Neural cell (in vitro differentiated cells): ENCODE results near the gene PLXNA4. TPM values are rescaled to one million over a fixed set of nuclear protein-coding genes. Genes with fewer than 3 reads are reported as not detected.

Experiments used
- H2AFZ ChIP-seq: fragments of 200-600, 300-800 bp; sonication (generic), shearing (Covaris generic); 2 replicates; pipeline ENCODE4 v1.6.0; 2014; ENCODE audit warnings: low read depth, mild to moderate bottlenecking, antibody characterized with exemption, low read length, moderate library complexity
- H3F3A ChIP-seq: fragments of 200-600 bp; shearing (Covaris generic); 2 replicates; pipeline ENCODE4 v1.6.1; 2016; ENCODE audit warnings: mild to moderate bottlenecking, moderate library complexity, mixed read lengths, antibody characterized with exemption, low read length; ENCODE audit not compliant: insufficient read depth, poor library complexity, severe bottlenecking
- H3K27ac ChIP-seq: fragments of 200-600, 300-800 bp; sonication (generic), shearing (Covaris generic); 2 replicates; pipeline ENCODE4 v1.5.1; 2014; ENCODE audit warnings: mild to moderate bottlenecking, low read length, moderate library complexity
- H3K27me3 ChIP-seq: fragments of 300-800, 200-600 bp; sonication (generic), shearing (Covaris generic); 2 replicates; pipeline ENCODE4 v1.6.0; 2014; ENCODE audit warnings: mild to moderate bottlenecking, low read depth, low read length, moderate library complexity; ENCODE audit not compliant: insufficient read depth
- H3K36me3 ChIP-seq: fragments of 300-800, 200-600 bp; sonication (generic), shearing (Covaris generic); 2 replicates; pipeline ENCODE4 v1.5.1; 2014; ENCODE audit warnings: mild to moderate bottlenecking, antibody characterized with exemption, low read length, moderate library complexity; ENCODE audit not compliant: insufficient read depth
- H3K4me2 ChIP-seq: fragments of 300-800, 200-600 bp; sonication (generic), shearing (Covaris generic); 2 replicates; pipeline ENCODE4 v1.6.0; 2014; ENCODE audit warnings: mild to moderate bottlenecking, low read length
- H3K4me3 ChIP-seq: fragments of 300-800, 200-600 bp; sonication (generic), shearing (Covaris generic); 2 replicates; pipeline ENCODE4 v1.5.1; 2014; ENCODE audit warnings: mild to moderate bottlenecking, low read length, moderate library complexity
- H3K79me2 ChIP-seq: fragments of 200-600 bp; shearing (Covaris generic); replicated peaks from 2 replicates; pipeline ENCODE4 v1.6.0; 2014; ENCODE audit warnings: mild to moderate bottlenecking, low read length, moderate library complexity; ENCODE audit not compliant: insufficient read depth
- H3K9ac ChIP-seq: fragments of 300-800, 200-600 bp; sonication (generic), shearing (Covaris generic); 2 replicates; pipeline ENCODE4 v1.6.1; 2016; ENCODE audit warnings: mild to moderate bottlenecking, low read length, mixed read lengths
- H3K9me2 ChIP-seq: fragments of 200-600 bp; shearing (Covaris generic); 2 replicates; pipeline ENCODE4 v1.6.1; 2016; ENCODE audit warnings: mild to moderate bottlenecking, low read length, mixed read lengths; ENCODE audit not compliant: insufficient read depth
- H3K9me3 ChIP-seq: fragments of 200-600, 300-800 bp; sonication (generic), shearing (Covaris generic); 2 replicates; pipeline ENCODE4 v1.6.1; 2016; ENCODE audit warnings: mild to moderate bottlenecking, mixed run types, low read length, moderate library complexity, mixed read lengths
- H4K20me1 ChIP-seq: fragments of 200-600 bp; shearing (Covaris generic); 2 replicates; pipeline ENCODE4 v1.6.1; 2016; ENCODE audit warnings: mild to moderate bottlenecking, mixed run types; ENCODE audit not compliant: insufficient read depth
- CTCF ChIP-seq: fragments of 450-650 bp; IDR thresholded peaks from 2 replicates; pipeline ENCODE4 v1.5.1; 2014; ENCODE audit warnings: antibody characterized with exemption, mild to moderate bottlenecking, moderate library complexity; ENCODE audit not compliant: poor library complexity, severe bottlenecking
- EP300 ChIP-seq: fragments of 450-650 bp; conservative IDR thresholded peaks from 2 replicates; pipeline ENCODE4 v1.6.1; 2014; ENCODE audit warnings: antibody characterized with exemption, mild to moderate bottlenecking, moderate library complexity; ENCODE audit not compliant: poor library complexity, severe bottlenecking
- EZH2 ChIP-seq: fragments of 200-600, 300-800 bp; shearing (Covaris generic), sonication (generic); IDR thresholded peaks from 2 replicates; pipeline ENCODE4 v1.6.1; 2014; ENCODE audit warnings: antibody characterized with exemption, low read length, borderline replicate concordance, mild to moderate bottlenecking; ENCODE audit not compliant: insufficient read depth, poor library complexity, severe bottlenecking
- MXI1 ChIP-seq: fragments of 450-650 bp; conservative IDR thresholded peaks from 2 replicates; pipeline ENCODE4 v1.6.1; 2014; ENCODE audit warnings: antibody characterized with exemption, mild to moderate bottlenecking; ENCODE audit not compliant: poor library complexity, severe bottlenecking
- POLR2AphosphoS5 ChIP-seq: IDR thresholded peaks from 2 replicates; pipeline ENCODE4 v1.6.1; 2012
- RAD21 ChIP-seq: fragments of 450-650 bp; conservative IDR thresholded peaks from 2 replicates; pipeline ENCODE4 v1.6.1; 2014; ENCODE audit warnings: antibody characterized with exemption, mild to moderate bottlenecking, moderate library complexity
- SMC3 ChIP-seq: fragments of 450-650 bp; conservative IDR thresholded peaks from 2 replicates; pipeline ENCODE4 v1.6.1; 2014; ENCODE audit warnings: antibody characterized with exemption, mild to moderate bottlenecking, moderate library complexity; ENCODE audit not compliant: poor library complexity
- TAF1 ChIP-seq: IDR thresholded peaks from 2 replicates; pipeline ENCODE4 v1.6.1; 2012; ENCODE audit warnings: low read depth
- polyA plus RNA-seq: library from polyadenylated mRNA; depleted of rRNA; stranded (reverse); fragments of >200 nt; gene quantifications from 2 replicates; pipeline ENCODE4 v1.2.3, GENCODE V29; 2014
- TF ChIP-seq, protein P1 (sequence below): IDR thresholded peaks from 2 replicates; pipeline ENCODE4 v1.6.1; 2012; ENCODE audit warnings: borderline replicate concordance

PLXNA4 gene
- polyA plus RNA-seq, 1 donor from 2014 or later = 7.2 TPM

DNA sequence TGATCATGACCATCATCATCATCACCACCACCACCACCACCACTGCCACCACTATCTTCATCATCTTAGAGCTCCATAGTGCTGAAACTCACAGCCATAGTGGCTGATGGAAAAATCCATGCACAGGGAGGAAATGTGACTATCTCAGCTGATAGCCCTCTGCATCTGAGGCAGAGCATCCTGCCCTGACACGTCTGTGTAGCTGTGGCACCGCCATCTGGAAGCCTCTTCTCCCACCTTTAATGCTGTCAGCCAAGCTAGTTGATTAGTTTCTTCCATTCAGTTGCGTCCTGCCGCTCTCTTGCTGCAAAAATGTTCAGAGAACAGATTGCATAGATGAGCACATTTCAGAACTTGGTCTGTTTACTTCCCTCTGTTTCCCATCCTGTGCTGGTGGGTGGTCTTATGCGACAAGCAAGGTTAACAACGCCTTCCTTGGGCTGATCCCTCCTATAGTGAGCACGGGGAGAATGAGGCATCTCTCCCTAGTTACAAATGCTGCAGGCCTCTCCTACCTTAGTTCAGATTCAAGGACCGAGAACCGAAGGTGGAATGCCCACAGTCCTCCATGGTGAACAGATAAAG is 478.6 kb downstream of the PLXNA4 start:
- H3K9ac ChIP-seq = no peak overlapping the region
- no peak overlapping the region for H3K4me2 ChIP-seq
- H3K27me3 ChIP-seq = no peaks in the 10 kb centered on the region
- TF ChIP-seq, protein P1, sequence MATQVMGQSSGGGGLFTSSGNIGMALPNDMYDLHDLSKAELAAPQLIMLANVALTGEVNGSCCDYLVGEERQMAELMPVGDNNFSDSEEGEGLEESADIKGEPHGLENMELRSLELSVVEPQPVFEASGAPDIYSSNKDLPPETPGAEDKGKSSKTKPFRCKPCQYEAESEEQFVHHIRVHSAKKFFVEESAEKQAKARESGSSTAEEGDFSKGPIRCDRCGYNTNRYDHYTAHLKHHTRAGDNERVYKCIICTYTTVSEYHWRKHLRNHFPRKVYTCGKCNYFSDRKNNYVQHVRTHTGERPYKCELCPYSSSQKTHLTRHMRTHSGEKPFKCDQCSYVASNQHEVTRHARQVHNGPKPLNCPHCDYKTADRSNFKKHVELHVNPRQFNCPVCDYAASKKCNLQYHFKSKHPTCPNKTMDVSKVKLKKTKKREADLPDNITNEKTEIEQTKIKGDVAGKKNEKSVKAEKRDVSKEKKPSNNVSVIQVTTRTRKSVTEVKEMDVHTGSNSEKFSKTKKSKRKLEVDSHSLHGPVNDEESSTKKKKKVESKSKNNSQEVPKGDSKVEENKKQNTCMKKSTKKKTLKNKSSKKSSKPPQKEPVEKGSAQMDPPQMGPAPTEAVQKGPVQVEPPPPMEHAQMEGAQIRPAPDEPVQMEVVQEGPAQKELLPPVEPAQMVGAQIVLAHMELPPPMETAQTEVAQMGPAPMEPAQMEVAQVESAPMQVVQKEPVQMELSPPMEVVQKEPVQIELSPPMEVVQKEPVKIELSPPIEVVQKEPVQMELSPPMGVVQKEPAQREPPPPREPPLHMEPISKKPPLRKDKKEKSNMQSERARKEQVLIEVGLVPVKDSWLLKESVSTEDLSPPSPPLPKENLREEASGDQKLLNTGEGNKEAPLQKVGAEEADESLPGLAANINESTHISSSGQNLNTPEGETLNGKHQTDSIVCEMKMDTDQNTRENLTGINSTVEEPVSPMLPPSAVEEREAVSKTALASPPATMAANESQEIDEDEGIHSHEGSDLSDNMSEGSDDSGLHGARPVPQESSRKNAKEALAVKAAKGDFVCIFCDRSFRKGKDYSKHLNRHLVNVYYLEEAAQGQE = no peak
- TF ChIP-seq EP300 = no peak
- TF ChIP-seq TAF1 = no peak
- TF ChIP-seq CTCF = no peak
- no peak for TF ChIP-seq EZH2
- no peak for TF ChIP-seq MXI1
- TF ChIP-seq RAD21 = no peak
- no peak for TF ChIP-seq POLR2AphosphoS5
- no peak for TF ChIP-seq SMC3
- no peaks in the 10 kb centered on the region for H4K20me1 ChIP-seq
- H2AFZ ChIP-seq = no peak overlapping the region
- H3K36me3 ChIP-seq = no peaks in the 10 kb centered on the region
- H3K27ac ChIP-seq = no peak overlapping the region
- no peaks in the 10 kb centered on the region for H3K9me3 ChIP-seq
- H3F3A ChIP-seq = no peaks in the 10 kb centered on the region
- H3K4me3 ChIP-seq = no peak overlapping the region
- H3K79me2 ChIP-seq = no peaks in the 10 kb centered on the region
- no peaks in the 10 kb centered on the region for H3K9me2 ChIP-seq

GRCh38 chr7:132095111-132095765 is 481.0 kb downstream of the PLXNA4 start:
- H3K27me3 ChIP-seq = no peaks in the 10 kb centered on the region
- H3K27ac ChIP-seq = no peak overlapping the region
- TF ChIP-seq, protein P1 = no peak
- TF ChIP-seq EP300 = peak; percentile 20
- no peaks in the 10 kb centered on the region for H3K9me2 ChIP-seq
- H3K79me2 ChIP-seq = no peaks in the 10 kb centered on the region
- no peaks in the 10 kb centered on the region for H4K20me1 ChIP-seq
- H3F3A ChIP-seq = no peaks in the 10 kb centered on the region
- H3K4me3 ChIP-seq = peak overlapping the region; percentile 25
- H3K36me3 ChIP-seq = no peaks in the 10 kb centered on the region
- H3K4me2 ChIP-seq = no peak overlapping the region
- H3K9me3 ChIP-seq = no peaks in the 10 kb centered on the region
- no peak overlapping the region for H3K9ac ChIP-seq
- H2AFZ ChIP-seq = no peak overlapping the region
